H1 (cell line): Measurements from ENCODE around the gene STAU1.
"Not testable (repeated sequence)": the region's sequence is repeated elsewhere in the genome, so short reads cannot be mapped to it uniquely, and the experiment has no call there.

Experiments used
- JUN ChIP-seq: IDR thresholded peaks from 2 replicates; pipeline ENCODE4 v1.6.1; 2011; ENCODE audit warnings: low read depth, mild to moderate bottlenecking, improper control_type of control experiment, low read length
- NRF1 ChIP-seq: IDR thresholded peaks from 2 replicates; pipeline ENCODE4 v1.6.1; 2011; ENCODE audit warnings: mild to moderate bottlenecking, low read depth, low read length, improper control_type of control experiment
- RXRA ChIP-seq: IDR thresholded peaks from 2 replicates; pipeline ENCODE4 v1.6.1; 2011; ENCODE audit warnings: low read depth, mild to moderate bottlenecking, low read length, moderate library complexity; ENCODE audit not compliant: insufficient read depth
- TF ChIP-seq, protein P1 (sequence below), 3 experiments: IDR thresholded peaks; 1 replicate in 2 of 3; 2 replicates in 1 of 3; pipeline versions ENCODE4 v1.5.1 to v1.6.1; 2011; ENCODE audit warnings: low read length in 3 of 3, mild to moderate bottlenecking in 3 of 3, inconsistent platforms in 2 of 3, low read depth in 1 of 3, moderate library complexity in 1 of 3; ENCODE audit not compliant: insufficient read depth in 1 of 3; ENCODE audit errors: control extremely low read depth in 1 of 3

DNA sequence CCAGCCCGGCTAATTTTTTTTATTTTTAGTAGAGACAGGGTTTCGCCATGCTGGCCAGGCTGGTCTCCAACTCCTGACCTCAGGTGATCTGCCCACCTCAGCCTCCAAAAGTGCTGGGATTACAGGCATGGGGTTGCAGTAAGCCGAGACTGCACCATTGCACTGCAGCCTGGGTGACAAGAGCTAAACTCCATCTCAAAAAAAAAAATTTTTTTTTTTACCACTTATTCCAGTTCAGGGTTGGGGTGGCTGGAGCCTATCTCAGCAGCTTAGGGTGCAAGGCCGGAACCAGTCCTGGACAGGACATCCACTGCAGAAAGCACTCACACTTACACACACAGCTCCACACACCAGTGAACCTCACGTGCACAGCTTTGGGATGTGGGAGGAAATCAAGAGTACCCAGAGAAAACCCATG lies 4.0 kb downstream of the STAU1 start:
- TF ChIP-seq NRF1, JUN, RXRA: not testable (repeated sequence)
- TF ChIP-seq, protein P1, sequence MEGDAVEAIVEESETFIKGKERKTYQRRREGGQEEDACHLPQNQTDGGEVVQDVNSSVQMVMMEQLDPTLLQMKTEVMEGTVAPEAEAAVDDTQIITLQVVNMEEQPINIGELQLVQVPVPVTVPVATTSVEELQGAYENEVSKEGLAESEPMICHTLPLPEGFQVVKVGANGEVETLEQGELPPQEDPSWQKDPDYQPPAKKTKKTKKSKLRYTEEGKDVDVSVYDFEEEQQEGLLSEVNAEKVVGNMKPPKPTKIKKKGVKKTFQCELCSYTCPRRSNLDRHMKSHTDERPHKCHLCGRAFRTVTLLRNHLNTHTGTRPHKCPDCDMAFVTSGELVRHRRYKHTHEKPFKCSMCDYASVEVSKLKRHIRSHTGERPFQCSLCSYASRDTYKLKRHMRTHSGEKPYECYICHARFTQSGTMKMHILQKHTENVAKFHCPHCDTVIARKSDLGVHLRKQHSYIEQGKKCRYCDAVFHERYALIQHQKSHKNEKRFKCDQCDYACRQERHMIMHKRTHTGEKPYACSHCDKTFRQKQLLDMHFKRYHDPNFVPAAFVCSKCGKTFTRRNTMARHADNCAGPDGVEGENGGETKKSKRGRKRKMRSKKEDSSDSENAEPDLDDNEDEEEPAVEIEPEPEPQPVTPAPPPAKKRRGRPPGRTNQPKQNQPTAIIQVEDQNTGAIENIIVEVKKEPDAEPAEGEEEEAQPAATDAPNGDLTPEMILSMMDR (IDR thresholded peaks at IDR 0.05; ENCODE audit: control extremely low read depth in 1 of 3, insufficient read depth in 1 of 3, low read depth in 1 of 3, low read length in 3 of 3): not testable (repeated sequence)
